Choroid plexus epithelial cell (primary cell): ENCODE measurements around the gene TLE2.
A peak's percentile ranks its signal among the peaks of the same experiment; 100 is the strongest.
"Not testable (repeated sequence)": the region's sequence is repeated elsewhere in the genome, so short reads cannot be mapped to it uniquely, and the experiment has no call there.

Source experiments
- DNase-seq: peaks from one replicate; pipeline ENCODE4 v3.0.0-alpha.2; 2010; ENCODE audit warnings: low read depth
- H3K4me3 ChIP-seq: 2 replicates; pipeline ENCODE4 v1.5.1; 2011; ENCODE audit warnings: low read depth, mild to moderate bottlenecking, control low read depth, low read length, moderate library complexity
- TF ChIP-seq, protein P1 (sequence below): conservative IDR thresholded peaks from 2 replicates; pipeline ENCODE4 v1.5.1; 2011; ENCODE audit warnings: low read depth, mild to moderate bottlenecking, control low read depth, inconsistent platforms, low read length, moderate library complexity

Gene TLE2

DNA sequence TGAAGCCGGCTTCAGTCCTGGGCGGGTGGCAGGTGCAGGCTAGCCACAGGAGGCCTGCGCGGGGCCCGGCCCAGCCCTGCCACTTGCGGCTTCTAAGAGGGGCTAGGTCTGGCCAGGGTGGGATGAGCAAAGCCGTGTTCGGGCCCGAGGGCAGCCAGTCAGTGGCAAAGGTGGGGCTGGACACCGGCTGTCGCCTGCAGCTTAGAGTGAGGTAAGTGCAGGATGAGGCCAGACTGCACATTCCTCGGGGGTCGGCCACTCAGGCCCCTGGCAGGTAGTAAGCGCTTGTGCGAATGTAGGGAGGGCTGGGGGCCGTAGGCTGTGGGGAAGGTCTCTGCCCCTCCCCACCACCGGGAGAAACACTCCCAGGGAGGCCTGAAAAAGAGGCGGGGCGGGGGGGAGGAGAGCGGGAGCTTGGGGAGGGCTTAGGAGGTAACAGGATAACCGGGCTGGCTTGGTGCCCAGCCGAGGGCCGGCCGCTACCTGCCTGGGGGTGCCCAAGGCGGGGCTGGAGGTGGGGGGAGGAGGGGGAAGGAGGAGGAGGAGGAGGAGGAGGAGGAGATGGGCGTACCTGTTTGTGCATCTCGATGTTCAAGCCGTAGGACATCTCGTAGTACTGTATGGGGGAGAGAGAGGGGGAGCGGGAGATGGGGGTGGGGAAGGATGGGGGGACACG lies 26.8 kb upstream of the TLE2 start:
- TF ChIP-seq, protein P1, sequence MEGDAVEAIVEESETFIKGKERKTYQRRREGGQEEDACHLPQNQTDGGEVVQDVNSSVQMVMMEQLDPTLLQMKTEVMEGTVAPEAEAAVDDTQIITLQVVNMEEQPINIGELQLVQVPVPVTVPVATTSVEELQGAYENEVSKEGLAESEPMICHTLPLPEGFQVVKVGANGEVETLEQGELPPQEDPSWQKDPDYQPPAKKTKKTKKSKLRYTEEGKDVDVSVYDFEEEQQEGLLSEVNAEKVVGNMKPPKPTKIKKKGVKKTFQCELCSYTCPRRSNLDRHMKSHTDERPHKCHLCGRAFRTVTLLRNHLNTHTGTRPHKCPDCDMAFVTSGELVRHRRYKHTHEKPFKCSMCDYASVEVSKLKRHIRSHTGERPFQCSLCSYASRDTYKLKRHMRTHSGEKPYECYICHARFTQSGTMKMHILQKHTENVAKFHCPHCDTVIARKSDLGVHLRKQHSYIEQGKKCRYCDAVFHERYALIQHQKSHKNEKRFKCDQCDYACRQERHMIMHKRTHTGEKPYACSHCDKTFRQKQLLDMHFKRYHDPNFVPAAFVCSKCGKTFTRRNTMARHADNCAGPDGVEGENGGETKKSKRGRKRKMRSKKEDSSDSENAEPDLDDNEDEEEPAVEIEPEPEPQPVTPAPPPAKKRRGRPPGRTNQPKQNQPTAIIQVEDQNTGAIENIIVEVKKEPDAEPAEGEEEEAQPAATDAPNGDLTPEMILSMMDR, result no peak
- no peak overlapping the region for H3K4me3 ChIP-seq
- DNase-seq, result no peak

DNA sequence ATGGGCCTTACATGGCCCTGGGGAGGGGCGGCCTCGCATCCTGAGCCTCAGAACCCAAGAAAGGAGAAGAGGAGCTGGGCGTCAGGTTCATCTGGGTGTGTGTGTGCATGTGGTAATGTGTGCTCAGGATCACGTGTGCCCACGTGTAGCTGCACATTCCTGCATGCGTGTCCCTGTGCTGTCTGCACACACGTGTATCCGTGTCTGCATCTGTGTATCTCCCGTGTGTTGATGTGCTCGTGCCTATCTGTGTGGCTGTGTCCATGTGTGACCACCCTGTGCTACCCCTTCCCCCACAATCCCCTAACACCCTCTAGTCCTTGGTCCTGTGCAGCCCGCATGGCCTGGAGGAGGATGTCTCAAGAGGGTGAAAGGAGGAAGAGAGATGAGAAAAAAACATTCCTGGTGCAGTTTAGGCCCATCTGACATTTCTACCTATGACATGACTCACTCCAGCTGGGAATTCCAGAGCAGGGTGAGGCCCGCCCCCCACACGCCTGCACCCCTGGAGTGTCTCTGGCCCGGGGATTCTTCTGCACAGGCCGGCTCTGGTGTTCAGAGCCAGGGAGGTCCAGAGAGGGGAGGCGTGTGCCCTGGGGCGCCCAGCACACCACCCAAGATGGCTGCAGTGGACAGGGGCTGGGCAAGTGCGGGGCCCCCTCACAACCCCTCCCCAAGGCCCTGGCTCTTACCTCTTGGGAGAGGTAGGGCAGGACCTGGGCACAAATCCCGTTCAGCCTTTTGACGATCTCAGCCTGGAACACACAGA lies 26.1 kb upstream of the TLE2 start:
- H3K4me3 ChIP-seq, result no peak overlapping the region
- DNase-seq, result peak; percentile 72
- TF ChIP-seq, protein P1, result no peak

DNA sequence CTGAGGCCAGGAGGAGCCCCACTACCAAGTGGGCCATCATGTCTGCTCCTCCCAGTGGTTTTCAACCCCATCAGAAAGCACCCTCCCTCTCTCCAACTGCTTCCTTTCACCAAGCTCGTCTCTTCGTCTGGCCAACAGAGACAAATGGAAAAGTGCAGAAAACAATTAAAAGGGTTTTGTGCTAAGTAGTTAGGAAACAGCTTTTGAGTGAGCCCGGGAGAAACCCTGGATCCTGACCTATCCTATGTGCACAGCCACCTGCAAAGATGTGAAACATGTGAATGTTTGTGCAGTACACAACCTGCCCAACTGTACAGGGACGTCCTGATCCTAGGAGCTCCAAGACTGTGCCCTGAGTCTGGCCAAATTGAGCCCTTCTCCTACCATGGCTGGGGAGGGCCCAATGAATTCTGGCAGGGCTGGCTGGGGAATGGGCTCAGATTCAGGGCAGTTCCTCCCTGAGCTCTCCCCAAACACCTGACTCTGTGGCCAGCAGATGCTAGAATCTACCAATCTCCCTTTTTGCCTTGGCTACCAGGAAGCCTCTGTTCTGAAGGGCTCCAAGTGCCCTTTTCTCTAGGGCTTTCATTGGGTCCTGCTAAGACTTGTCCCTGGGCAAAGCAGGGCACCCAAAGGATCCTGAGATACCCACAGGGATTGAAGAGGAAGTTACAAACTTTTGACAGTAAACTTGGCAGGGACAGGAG lies 25.3 kb upstream of the TLE2 start:
- H3K4me3 ChIP-seq, result no peak overlapping the region
- DNase-seq, result no peak
- TF ChIP-seq, protein P1, result no peak

DNA sequence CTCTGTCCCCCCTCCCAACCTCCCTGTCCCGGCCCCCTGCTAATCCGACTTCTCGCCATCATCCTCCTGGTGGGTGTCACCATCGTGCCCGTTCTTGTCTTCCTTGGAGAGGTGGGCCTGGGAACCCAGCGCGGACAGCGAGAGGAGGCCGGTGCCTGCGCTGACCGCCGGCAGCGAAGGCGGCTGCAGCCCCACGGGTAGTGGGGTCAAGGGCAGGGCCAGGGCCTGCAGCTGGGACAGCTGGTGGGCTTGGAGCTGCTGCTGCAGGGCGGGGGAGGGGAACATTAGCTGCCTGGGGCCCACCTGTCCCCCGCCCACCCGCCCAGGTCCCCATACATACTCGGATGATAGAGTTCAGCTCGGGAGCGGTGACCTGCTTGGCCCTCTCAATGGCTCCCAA lies 24.7 kb upstream of the TLE2 start:
- DNase-seq, result no peak

DNA sequence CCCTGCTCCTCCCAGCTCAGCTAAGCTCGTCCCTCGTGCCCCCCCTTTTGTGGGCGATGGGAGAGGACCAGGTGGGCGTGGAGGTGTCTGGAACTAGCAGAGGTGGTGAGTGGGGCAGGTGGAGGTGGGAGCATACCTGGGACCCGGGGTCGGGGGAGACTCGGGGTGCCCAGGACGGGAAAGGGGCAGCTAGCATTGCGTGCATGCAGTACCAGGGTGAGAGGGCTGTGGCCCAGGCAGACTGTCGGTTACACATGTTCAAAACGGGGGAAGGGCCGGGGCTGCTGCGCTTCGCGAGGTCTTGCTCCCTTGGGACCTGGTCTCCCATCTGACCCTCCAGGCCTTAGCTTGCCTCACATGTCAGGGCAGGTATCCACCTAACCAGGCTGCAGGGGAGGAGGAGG lies 24.1 kb upstream of the TLE2 start:
- no peak overlapping the region for H3K4me3 ChIP-seq
- no peak for DNase-seq
- TF ChIP-seq, protein P1, result no peak

More for the DNA sequence above, 24.7 kb upstream of the TLE2 start:
- H3K4me3 ChIP-seq, result no peak overlapping the region
- TF ChIP-seq, protein P1, result no peak

DNA sequence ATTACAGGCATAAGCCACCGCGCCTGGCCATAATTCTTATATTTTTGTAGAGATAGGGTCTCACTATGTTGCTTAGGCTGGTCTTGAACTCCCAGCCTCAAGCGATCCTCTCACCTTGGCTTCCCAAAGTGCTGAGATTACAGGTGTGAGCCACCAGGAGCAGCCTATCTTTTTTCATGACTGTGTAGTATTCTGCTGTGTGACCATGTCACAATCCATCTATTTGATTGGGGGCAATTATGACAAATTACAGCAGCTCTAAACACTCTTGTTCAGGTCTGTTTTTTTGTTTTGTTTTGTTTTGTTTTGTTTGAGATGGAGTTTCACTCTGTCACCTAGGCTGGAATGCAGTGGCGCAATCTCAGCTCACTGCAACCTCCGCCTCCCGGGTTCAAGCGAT lies 20.9 kb upstream of the TLE2 start:
- not testable (repeated sequence) for DNase-seq, H3K4me3 ChIP-seq

DNA sequence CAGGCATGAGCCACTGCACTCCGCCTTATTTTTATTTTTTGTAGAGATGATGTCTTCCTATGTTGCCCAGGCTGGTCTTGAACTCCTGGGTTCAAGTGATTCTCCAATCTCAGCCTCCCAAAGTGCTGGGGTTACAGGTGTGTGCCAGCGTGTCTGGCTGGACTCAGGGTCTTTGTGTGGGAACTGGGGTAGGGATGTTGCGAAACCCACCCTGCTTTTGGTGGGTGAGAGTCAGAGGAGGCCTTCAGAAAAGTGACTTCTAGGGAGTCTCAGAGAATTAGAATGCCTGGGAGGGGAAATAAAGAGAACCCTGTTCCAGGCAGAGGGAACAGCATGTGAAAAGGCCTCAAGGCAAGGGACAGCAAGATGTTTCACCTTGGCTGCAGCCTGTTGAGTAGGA lies 20.0 kb upstream of the TLE2 start:
- H3K4me3 ChIP-seq, result no peak overlapping the region
- DNase-seq, result no peak
- TF ChIP-seq, protein P1, result no peak
